Stomach (tissue), 4 donors: ENCODE measurements around the gene CXCL12.

ENCODE experiments used
- CTCF ChIP-seq, 7 experiments: fragments of 450-650 bp in 4 of 7; fragments of 200-600 bp in 3 of 7; sonication (generic) in 3 of 7; IDR thresholded peaks; one replicate each; pipeline ENCODE4 v1.5.1; 2016 to 2019; ENCODE audit warnings: antibody characterized with exemption in 7 of 7, control low read depth in 2 of 7, mild to moderate bottlenecking in 1 of 7
- POLR2AphosphoS5 ChIP-seq, 3 donors: sonication (generic); formaldehyde crosslinking; IDR thresholded peaks; one replicate each; pipeline ENCODE4 v1.6.1; 2016; ENCODE audit warnings: antibody characterized with exemption in 3 of 3

DNA sequence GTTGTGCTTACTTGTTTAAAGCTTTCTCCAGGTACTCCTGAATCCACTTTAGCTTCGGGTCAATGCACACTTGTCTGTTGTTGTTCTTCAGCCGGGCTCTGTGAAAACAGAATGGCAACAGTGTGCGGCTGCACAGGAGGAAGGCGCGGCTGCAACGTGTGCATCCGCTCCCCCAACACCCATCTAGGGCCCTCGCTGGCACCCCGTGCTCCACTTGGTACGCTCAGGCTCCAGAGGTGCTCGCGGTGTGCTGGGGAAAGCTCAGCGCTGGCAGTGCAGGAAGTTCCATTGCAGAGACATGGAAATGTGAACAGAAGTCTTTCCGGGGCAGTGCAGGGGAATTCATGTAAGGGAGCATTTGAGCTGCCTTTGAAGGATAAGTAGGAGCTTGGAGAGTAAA, 6.3 kb downstream of the CXCL12 start:
- TF ChIP-seq CTCF (IDR thresholded peaks at IDR 0.05) (no peak), POLR2AphosphoS5 (IDR thresholded peaks at IDR 0.05) (no peak)
